Upper lobe of right lung (tissue), 1 donor: ENCODE data around the gene SLX4IP. TPM values are rescaled to one million over a fixed set of nuclear protein-coding genes. Genes with fewer than 3 reads are reported as not detected.

Source experiments
- ATAC-seq: fragments of 200-7000 bp; cut with Tn5 transposase; one replicate; pipeline ENCODE4 v1.9.1; 2020; ENCODE audit warnings: mild to moderate bottlenecking, moderate library complexity
- DNase-seq: peaks from one replicate; pipeline ENCODE4 v3.0.0-alpha.2; 2020
- H3K27ac ChIP-seq: fragments of 200-600 bp; one replicate; pipeline ENCODE4 v1.8.0; 2022
- H3K27me3 ChIP-seq: fragments of 200-600 bp; one replicate; pipeline ENCODE4 v1.8.0; 2022; ENCODE audit warnings: mild to moderate bottlenecking
- H3K36me3 ChIP-seq: fragments of 200-600 bp; one replicate; pipeline ENCODE4 v1.8.0; 2022
- H3K4me1 ChIP-seq: fragments of 200-600 bp; one replicate; pipeline ENCODE4 v1.8.0; 2022
- H3K4me3 ChIP-seq: fragments of 200-600 bp; one replicate; pipeline ENCODE4 v1.8.0; 2022; ENCODE audit warnings: mild to moderate bottlenecking
- H3K9me3 ChIP-seq: fragments of 200-600 bp; one replicate; pipeline ENCODE4 v1.8.0; 2022
- CTCF ChIP-seq: fragments of 200-600 bp; IDR thresholded peaks from one replicate; pipeline ENCODE4 v1.8.0; 2022; ENCODE audit warnings: antibody characterized with exemption
- intact Hi-C: fragments of 100-400 bp; cut with DNase I; formaldehyde crosslinking; loops from one replicate; pipeline ENCODE4 v1.11.0; 2022
- total RNA-seq: library from RNA; stranded (reverse); fragmentation: NEBNext Ultra II Directional; extraction: Animal tissue kit (Norgen Biotek cat#: 25700); gene quantifications from one replicate; pipeline ENCODE4 v1.2.1, GENCODE V29; 2021
- donor health status: DM: no; HTN: yes; CAD: no; lungs with severe emphysema.

Gene SLX4IP
- total RNA-seq, 1 donor from 2014 or later, result 5.4 TPM

GRCh38 chr20:10550204-10551118 lies 115.4 kb downstream of the SLX4IP start:
- Histone ChIP-seq H3K36me3 (no peaks in the 10 kb centered on the region), H3K4me1 (peaks cover 5% of the 10 kb centered on the region), H3K27me3 (no peaks in the 10 kb centered on the region), H3K4me3 (no peak overlapping the region), H3K27ac (no peak overlapping the region), H3K9me3 (no peaks in the 10 kb centered on the region)
- ATAC-seq (peak; percentile 63), DNase-seq (no peak)
- intact Hi-C loops, result loop anchor here (10.0 kb wide), 3 partner anchors 94 to 994 kb away; no protein-coding TSS in a partner anchor
- no peak for TF ChIP-seq CTCF

- Histone ChIP-seq H3K27ac (no peak overlapping the region), H3K4me3 (no peak overlapping the region), H3K9me3 (no peaks in the 10 kb centered on the region), H3K36me3 (no peaks in the 10 kb centered on the region), H3K4me1 (peaks cover 5% of the 10 kb centered on the region), H3K27me3 (no peaks in the 10 kb centered on the region)
- no peak for TF ChIP-seq CTCF
- intact Hi-C loops, result loop anchor here (10.0 kb wide), 3 partner anchors 93 to 993 kb away; no protein-coding TSS in a partner anchor
- DNase-seq (no peak), ATAC-seq (peak; percentile 19)
These were observed 116.9 kb downstream of the SLX4IP start for GRCh38 chr20:10551732-10552724.

- DNase-seq, result peak; percentile 72
- no peak overlapping the region for H3K4me3 ChIP-seq
- H3K4me1 ChIP-seq, result peaks cover 5% of the 10 kb centered on the region
- intact Hi-C loops, result loop anchor here (10.0 kb wide), 3 partner anchors 91 to 991 kb away; no protein-coding TSS in a partner anchor
- no peaks in the 10 kb centered on the region for H3K27me3 ChIP-seq
- TF ChIP-seq CTCF, result peak; percentile 83
- H3K27ac ChIP-seq, result no peak overlapping the region
- H3K9me3 ChIP-seq, result no peaks in the 10 kb centered on the region
- H3K36me3 ChIP-seq, result no peaks in the 10 kb centered on the region
- peak; percentile 87 for ATAC-seq
These were observed 118.3 kb downstream of the SLX4IP start for GRCh38 chr20:10553326-10553984.

GRCh38 chr20:10554285-10554684 lies 119.2 kb downstream of the SLX4IP start:
- intact Hi-C loops, result loop anchor here (10.0 kb wide), 3 partner anchors 91 to 991 kb away; no protein-coding TSS in a partner anchor
- Histone ChIP-seq H3K27ac (no peak overlapping the region), H3K4me1 (peaks cover 5% of the 10 kb centered on the region), H3K9me3 (no peaks in the 10 kb centered on the region), H3K36me3 (no peaks in the 10 kb centered on the region), H3K27me3 (no peaks in the 10 kb centered on the region), H3K4me3 (no peak overlapping the region)
- DNase-seq (no peak), ATAC-seq (no peak)
- TF ChIP-seq CTCF, result no peak

- intact Hi-C loops, result loop anchor here (10.0 kb wide), 3 partner anchors 89 to 989 kb away; no protein-coding TSS in a partner anchor
- peaks cover 5% of the 10 kb centered on the region for H3K4me1 ChIP-seq
- H3K9me3 ChIP-seq, result no peaks in the 10 kb centered on the region
- DNase-seq (no peak), ATAC-seq (no peak)
- no peaks in the 10 kb centered on the region for H3K36me3 ChIP-seq
- H3K27ac ChIP-seq, result no peak overlapping the region
- no peak overlapping the region for H3K4me3 ChIP-seq
- no peak for TF ChIP-seq CTCF
- H3K27me3 ChIP-seq, result no peaks in the 10 kb centered on the region
These were observed 120.3 kb downstream of the SLX4IP start for GRCh38 chr20:10555393-10555792.
